OCI-M1 (cell line): ENCODE measurements around the gene FEM1C.

ENCODE experiments used
- DNase-seq: peaks from one replicate; lab custom pipeline; 2025; lab: John Stamatoyannopoulos, UW

FEM1C gene

GRCh38 chr5:115544436-115545350, at the start of gene FEM1C:
Gene FEM1C (minus strand): TSS chr5:115544775. CDS start chr5:115543493, 1,282 bp downstream.
- DNase-seq: peak; percentile 79

GRCh38 chr5:115589043-115589442, 44.5 kb upstream of the FEM1C start:
- no peak for DNase-seq

GRCh38 chr5:115588640-115589039, 44.1 kb upstream of the FEM1C start:
- DNase-seq: no peak

- DNase-seq: peak; percentile 2
These were observed 42.1 kb upstream of the FEM1C start for GRCh38 chr5:115586525-115587146.

- DNase-seq: no peak
These were observed 40.7 kb upstream of the FEM1C start for GRCh38 chr5:115585265-115585664.

GRCh38 chr5:115584501-115584900, 39.9 kb upstream of the FEM1C start:
- no peak for DNase-seq

- no peak for DNase-seq
These were observed 38.9 kb upstream of the FEM1C start for GRCh38 chr5:115583474-115583873.

GRCh38 chr5:115580941-115581340, 36.4 kb upstream of the FEM1C start:
- DNase-seq: no peak

- DNase-seq: no peak
These were observed 35.2 kb upstream of the FEM1C start for GRCh38 chr5:115579747-115580173.

GRCh38 chr5:115579216-115579615, 34.6 kb upstream of the FEM1C start:
- DNase-seq: no peak

GRCh38 chr5:115578657-115579056, 34.1 kb upstream of the FEM1C start:
- no peak for DNase-seq

- no peak for DNase-seq
These were observed 33.2 kb upstream of the FEM1C start for GRCh38 chr5:115577741-115578140.

- DNase-seq: no peak
These were observed 32.8 kb upstream of the FEM1C start for GRCh38 chr5:115577329-115577728.

GRCh38 chr5:115575167-115576070, 30.8 kb upstream of the FEM1C start:
- no peak for DNase-seq

- DNase-seq: no peak
These were observed 28.6 kb upstream of the FEM1C start for GRCh38 chr5:115573133-115573532.

- DNase-seq: no peak
These were observed 26.9 kb upstream of the FEM1C start for GRCh38 chr5:115571441-115571878.

GRCh38 chr5:115568668-115569067, 24.1 kb upstream of the FEM1C start:
- DNase-seq: no peak

GRCh38 chr5:115565233-115565632, 20.7 kb upstream of the FEM1C start:
- DNase-seq: no peak

- DNase-seq: no peak
These were observed 16.6 kb upstream of the FEM1C start for GRCh38 chr5:115561176-115561575.

- no peak for DNase-seq
These were observed 14.9 kb upstream of the FEM1C start for GRCh38 chr5:115559524-115559923.

- no peak for DNase-seq
These were observed 13.9 kb upstream of the FEM1C start for GRCh38 chr5:115558388-115558956.
